NB4 (cell line): ENCODE measurements around the gene SF3B5.

Source experiments
- DNase-seq: peaks from one replicate; pipeline ENCODE4 v3.0.0; 2010; ENCODE audit warnings: low read depth
- H3K4me3 ChIP-seq: one replicate; pipeline ENCODE4 v1.5.1; 2011; ENCODE audit warnings: mild to moderate bottlenecking, low read depth, low read length, moderate library complexity
- CTCF ChIP-seq: IDR thresholded peaks from one replicate; pipeline ENCODE4 v1.5.1; 2012; ENCODE audit warnings: low read depth, low read length
- MAX ChIP-seq: IDR thresholded peaks from 2 replicates; pipeline ENCODE4 v1.6.1; 2011; ENCODE audit warnings: low read depth, low read length
- MYC ChIP-seq: IDR thresholded peaks from 2 replicates; pipeline ENCODE4 v1.6.1; 2011; ENCODE audit warnings: low read depth, low read length
- POLR2A ChIP-seq: IDR thresholded peaks from 2 replicates; pipeline ENCODE4 v1.6.1; 2011; ENCODE audit warnings: mild to moderate bottlenecking; ENCODE audit not compliant: insufficient read length; ENCODE audit errors: extremely low read depth

SF3B5 gene

GRCh38 chr6:144140867-144141266, 45.5 kb upstream of the SF3B5 start:
- no peak for DNase-seq
- no peak overlapping the region for H3K4me3 ChIP-seq
- TF ChIP-seq POLR2A, result no peak
- TF ChIP-seq CTCF, result no peak
- TF ChIP-seq MAX, result no peak
- no peak for TF ChIP-seq MYC

- no peak for DNase-seq
- no peak overlapping the region for H3K4me3 ChIP-seq
- TF ChIP-seq POLR2A (no peak), MAX (no peak), MYC (no peak), CTCF (no peak)
These were observed 44.4 kb upstream of the SF3B5 start for GRCh38 chr6:144139817-144140216.

- TF ChIP-seq CTCF (no peak), MAX (no peak), POLR2A (no peak), MYC (no peak)
- no peak overlapping the region for H3K4me3 ChIP-seq
- DNase-seq, result no peak
These were observed 43.2 kb upstream of the SF3B5 start for GRCh38 chr6:144138542-144138941.

- no peak for DNase-seq
- TF ChIP-seq MYC (no peak), CTCF (no peak), MAX (no peak), POLR2A (no peak)
- H3K4me3 ChIP-seq, result no peak overlapping the region
These were observed 39.4 kb upstream of the SF3B5 start for GRCh38 chr6:144134737-144135136.

- TF ChIP-seq POLR2A (no peak), CTCF (no peak), MYC (no peak), MAX (no peak)
- H3K4me3 ChIP-seq, result no peak overlapping the region
- DNase-seq, result no peak
These were observed 38.8 kb upstream of the SF3B5 start for GRCh38 chr6:144134176-144134575.
